Neural crest cell (in vitro differentiated cells): ENCODE measurements around the gene MAP4K3. TPM values are rescaled to one million over a fixed set of nuclear protein-coding genes. Genes with fewer than 3 reads are reported as not detected.

ENCODE experiments used
- DNase-seq: peaks from one replicate; pipeline ENCODE4 v3.0.0; 2021; ENCODE audit warnings: low read depth, mixed read lengths, low spot score
- H3K27ac Mint-ChIP-seq: one replicate; pipeline ENCODE4 v1.8.0; 2021; ENCODE audit warnings: mild to moderate bottlenecking, mixed read lengths; ENCODE audit not compliant: unreplicated experiment
- H3K27me3 Mint-ChIP-seq: 2 replicates; pipeline ENCODE4 v1.8.0; 2021; ENCODE audit warnings: low read depth, mild to moderate bottlenecking, mixed read lengths
- H3K36me3 Mint-ChIP-seq: 2 replicates; pipeline ENCODE4 v1.8.0; 2021; ENCODE audit warnings: low read depth, mild to moderate bottlenecking, mixed read lengths
- H3K4me1 Mint-ChIP-seq: 2 replicates; pipeline ENCODE4 v1.8.0; 2021; ENCODE audit warnings: mixed read lengths
- H3K4me3 Mint-ChIP-seq: one replicate; pipeline ENCODE4 v1.8.0; 2021; ENCODE audit warnings: mild to moderate bottlenecking, mixed read lengths
- H3K9me3 Mint-ChIP-seq: 2 replicates; pipeline ENCODE4 v1.8.0; 2021; ENCODE audit warnings: mixed read lengths
- CTCF ChIP-seq: fragments of 200-600 bp; sonication (generic); conservative IDR thresholded peaks from 2 replicates; pipeline ENCODE4 v1.5.0; 2021; ENCODE audit warnings: antibody characterized with exemption, mild to moderate bottlenecking
- total RNA-seq: library from RNA; stranded (reverse); gene quantifications from 2 replicates; pipeline ENCODE4 v1.2.1, GENCODE V29; 2021

The MAP4K3 gene
- total RNA-seq, 1 donor from 2014 or later = 37.1 TPM

- TF ChIP-seq CTCF = no peak
- H3K4me3 Mint-ChIP-seq = peak overlapping the region; percentile 88
- no peaks in the 10 kb centered on the region for H3K27me3 Mint-ChIP-seq
- no peaks in the 10 kb centered on the region for H3K9me3 Mint-ChIP-seq
- no peak overlapping the region for H3K27ac Mint-ChIP-seq
- no peak for DNase-seq
- peaks cover 55% of the 10 kb centered on the region for H3K4me1 Mint-ChIP-seq
- H3K36me3 Mint-ChIP-seq = no peaks in the 10 kb centered on the region
Observed at GRCh38 chr2:39434233-39434897, 2.7 kb downstream of the MAP4K3 start.

GRCh38 chr2:39433586-39434195 lies 3.4 kb downstream of the MAP4K3 start:
- no peaks in the 10 kb centered on the region for H3K36me3 Mint-ChIP-seq
- no peak for TF ChIP-seq CTCF
- peak overlapping the region; percentile 13 for H3K4me3 Mint-ChIP-seq
- no peak overlapping the region for H3K27ac Mint-ChIP-seq
- peaks cover 55% of the 10 kb centered on the region for H3K4me1 Mint-ChIP-seq
- no peaks in the 10 kb centered on the region for H3K9me3 Mint-ChIP-seq
- no peaks in the 10 kb centered on the region for H3K27me3 Mint-ChIP-seq
- no peak for DNase-seq

GRCh38 chr2:39432701-39433100 lies 4.4 kb downstream of the MAP4K3 start:
- no peaks in the 10 kb centered on the region for H3K36me3 Mint-ChIP-seq
- H3K9me3 Mint-ChIP-seq = no peaks in the 10 kb centered on the region
- H3K27ac Mint-ChIP-seq = no peak overlapping the region
- H3K4me3 Mint-ChIP-seq = peak overlapping the region; percentile 60
- no peak for DNase-seq
- no peak for TF ChIP-seq CTCF
- no peaks in the 10 kb centered on the region for H3K27me3 Mint-ChIP-seq
- H3K4me1 Mint-ChIP-seq = peaks cover 53% of the 10 kb centered on the region

GRCh38 chr2:39431592-39432316 lies 5.3 kb downstream of the MAP4K3 start:
- H3K9me3 Mint-ChIP-seq = no peaks in the 10 kb centered on the region
- H3K27me3 Mint-ChIP-seq = no peaks in the 10 kb centered on the region
- no peak for DNase-seq
- no peak for TF ChIP-seq CTCF
- H3K36me3 Mint-ChIP-seq = no peaks in the 10 kb centered on the region
- H3K4me3 Mint-ChIP-seq = no peak overlapping the region
- peaks cover 63% of the 10 kb centered on the region for H3K4me1 Mint-ChIP-seq
- no peak overlapping the region for H3K27ac Mint-ChIP-seq

- H3K4me3 Mint-ChIP-seq = no peak overlapping the region
- no peak for DNase-seq
- no peak overlapping the region for H3K27ac Mint-ChIP-seq
Observed at GRCh38 chr2:39429746-39430145, 7.3 kb downstream of the MAP4K3 start.

More at GRCh38 chr2:39429746-39430145, 7.3 kb downstream of the MAP4K3 start:
- H3K4me1 Mint-ChIP-seq = peaks cover 57% of the 10 kb centered on the region
- H3K9me3 Mint-ChIP-seq = no peaks in the 10 kb centered on the region
- TF ChIP-seq CTCF = no peak
- H3K27me3 Mint-ChIP-seq = no peaks in the 10 kb centered on the region
- peaks cover 2% of the 10 kb centered on the region for H3K36me3 Mint-ChIP-seq
